ENCODE data around the gene CCDC110. TPM values are rescaled to one million over a fixed set of nuclear protein-coding genes. Genes with fewer than 3 reads are reported as not detected.
A peak's percentile ranks its signal among the peaks of the same experiment; 100 is the strongest.

CCDC110 gene
- total and polyA plus RNA-seq, 9 of the 15 experiments (the other 6 are each of a cell fraction or from before 2014, with no cell fraction given): 0.04 to 0.35 (median 0.07) TPM; not detected in 4

DNA sequence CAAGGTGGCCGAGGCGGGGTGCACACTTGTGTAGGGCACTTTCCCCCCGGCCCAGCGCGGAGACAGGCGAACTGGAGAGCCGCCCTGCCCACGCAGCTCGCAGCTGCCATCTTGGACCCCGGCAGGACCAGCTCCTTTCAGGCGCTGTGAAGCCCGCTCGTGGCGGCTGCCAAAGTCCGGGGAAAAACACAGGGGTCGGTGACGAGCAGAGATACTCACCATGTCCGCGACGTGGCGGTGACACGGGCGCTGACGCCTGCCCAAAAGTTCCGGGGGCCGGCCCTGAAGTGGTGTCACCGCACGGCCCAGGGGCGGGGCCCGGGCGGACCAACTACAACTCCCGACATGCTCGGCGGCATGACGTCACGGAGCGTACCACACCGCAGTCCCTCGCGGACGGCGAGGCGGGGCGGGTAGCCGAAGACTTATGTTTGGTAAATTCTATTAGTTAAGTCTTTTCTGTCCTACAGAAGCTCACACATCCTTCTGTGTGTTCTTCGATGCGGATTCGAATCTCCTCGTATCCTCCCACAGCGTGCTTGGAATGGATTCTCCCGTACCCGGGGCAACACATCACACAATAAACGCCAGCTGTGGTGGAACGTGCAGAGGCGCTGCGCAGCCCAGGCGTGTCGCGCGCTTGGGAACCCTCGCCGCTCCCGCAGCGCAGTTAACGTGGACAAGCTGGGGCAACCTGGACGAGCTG is 45.7 kb downstream of the CCDC110 start, which contains the start of gene UFSP2 (continued):
- TF ChIP-seq ZNF444 (CRISPR knock-in tag; IDR thresholded peaks at IDR 0.05) (no peak), PHF21A (IDR thresholded peaks at IDR 0.05; ENCODE audit: borderline replicate concordance, low read depth) (no peak), TAL1 (IDR thresholded peaks at IDR 0.05) (no peak), FOXK2 (conservative IDR thresholded peaks at IDR 0.05 in 1 of 2, IDR thresholded peaks at IDR 0.05 in 1 of 2; ENCODE audit: low read depth in 2 of 2) (peak; percentile 57 to 100), ARID3B (CRISPR knock-in tag; IDR thresholded peaks at IDR 0.05; ENCODE audit: borderline replicate concordance) (no peak), LARP7 (IDR thresholded peaks at IDR 0.05) (no peak), TCF7L2 (IDR thresholded peaks at IDR 0.05; ENCODE audit: low read depth, low read length) (peak; percentile 94), ETV5 (CRISPR knock-in tag; IDR thresholded peaks at IDR 0.05; ENCODE audit: low read depth) (no peak), SPI1 (IDR thresholded peaks at IDR 0.05; ENCODE audit: borderline replicate concordance, low read depth, low read length) (no peak), RNF2 (IDR thresholded peaks at IDR 0.05) (peak; percentile 81), ZNF561 (CRISPR knock-in tag; conservative IDR thresholded peaks at IDR 0.05) (no peak), NFYB (IDR thresholded peaks at IDR 0.05; ENCODE audit: extremely low read depth, insufficient read length) (no peak), CREBBP (IDR thresholded peaks at IDR 0.05; ENCODE audit: low read depth, low read length) (no peak), HDAC3 (IDR thresholded peaks at IDR 0.05; ENCODE audit: borderline replicate concordance, partially characterized antibody) (no peak), ZNF174 (CRISPR knock-in tag; IDR thresholded peaks at IDR 0.05) (no peak), DDX20 (tag; IDR thresholded peaks at IDR 0.05; ENCODE audit: low read depth) (no peak), FOSL1 (tag; conservative IDR thresholded peaks at IDR 0.05) (0 out of 2 replicates have a peak, but pooled peaks have one; percentile 42), NFATC3 (IDR thresholded peaks at IDR 0.05) (no peak), U2AF2 (optimal IDR thresholded peaks at IDR 0.05; ENCODE audit: low read depth, low read length) (no peak), XRCC4 (IDR thresholded peaks at IDR 0.05; ENCODE audit: extremely low read depth, insufficient read depth, insufficient read length) (no peak), ZNF431 (CRISPR knock-in tag; IDR thresholded peaks at IDR 0.05) (peak; percentile 82), IRF2 (CRISPR knock-in tag; IDR thresholded peaks at IDR 0.05) (no peak), ZNF311 (CRISPR knock-in tag; IDR thresholded peaks at IDR 0.05) (no peak), KLF6 (CRISPR knock-in tag; IDR thresholded peaks at IDR 0.05; ENCODE audit: borderline replicate concordance) (peak; percentile 31; the same call in 1 of the 2 replicates), PHB (CRISPR knock-in tag; IDR thresholded peaks at IDR 0.05) (no peak), HDAC1 (IDR thresholded peaks at IDR 0.05) (peak in 1 of 2 experiments; percentile 88; a peak in 1 of 4 replicates)
- TF ChIP-seq, protein P1, sequence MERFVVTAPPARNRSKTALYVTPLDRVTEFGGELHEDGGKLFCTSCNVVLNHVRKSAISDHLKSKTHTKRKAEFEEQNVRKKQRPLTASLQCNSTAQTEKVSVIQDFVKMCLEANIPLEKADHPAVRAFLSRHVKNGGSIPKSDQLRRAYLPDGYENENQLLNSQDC (CRISPR knock-in tag; IDR thresholded peaks at IDR 0.05): no peak
- TF ChIP-seq, protein P2, sequence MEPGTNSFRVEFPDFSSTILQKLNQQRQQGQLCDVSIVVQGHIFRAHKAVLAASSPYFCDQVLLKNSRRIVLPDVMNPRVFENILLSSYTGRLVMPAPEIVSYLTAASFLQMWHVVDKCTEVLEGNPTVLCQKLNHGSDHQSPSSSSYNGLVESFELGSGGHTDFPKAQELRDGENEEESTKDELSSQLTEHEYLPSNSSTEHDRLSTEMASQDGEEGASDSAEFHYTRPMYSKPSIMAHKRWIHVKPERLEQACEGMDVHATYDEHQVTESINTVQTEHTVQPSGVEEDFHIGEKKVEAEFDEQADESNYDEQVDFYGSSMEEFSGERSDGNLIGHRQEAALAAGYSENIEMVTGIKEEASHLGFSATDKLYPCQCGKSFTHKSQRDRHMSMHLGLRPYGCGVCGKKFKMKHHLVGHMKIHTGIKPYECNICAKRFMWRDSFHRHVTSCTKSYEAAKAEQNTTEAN (CRISPR knock-in tag; IDR thresholded peaks at IDR 0.05): 0 out of 2 replicates have a peak, but pooled peaks have one; percentile 48

All from K562 (cell line).